ENCODE results near the gene NDUFAF3.

NDUFAF3 gene

DNA sequence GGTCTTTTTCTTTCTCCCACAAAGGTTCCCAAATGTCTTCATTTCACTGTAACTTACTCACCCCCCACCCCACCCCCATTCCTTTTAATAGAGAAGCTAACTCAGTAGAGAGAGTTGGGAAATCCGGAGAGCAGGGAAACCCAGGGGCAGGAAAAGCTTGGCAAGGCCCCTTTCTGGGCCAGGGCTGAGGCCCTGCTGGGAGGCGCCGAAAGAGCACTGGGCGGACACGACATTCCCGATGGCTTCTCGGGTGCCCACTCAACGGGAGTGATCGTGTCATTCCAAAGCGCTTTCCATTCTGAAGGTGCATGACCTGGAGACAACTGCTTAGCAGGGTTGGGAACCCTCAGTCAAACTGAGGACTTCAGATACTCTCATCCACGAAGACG, 2.0 kb upstream of the NDUFAF3 start:
- DNase-seq = no peak

DNA sequence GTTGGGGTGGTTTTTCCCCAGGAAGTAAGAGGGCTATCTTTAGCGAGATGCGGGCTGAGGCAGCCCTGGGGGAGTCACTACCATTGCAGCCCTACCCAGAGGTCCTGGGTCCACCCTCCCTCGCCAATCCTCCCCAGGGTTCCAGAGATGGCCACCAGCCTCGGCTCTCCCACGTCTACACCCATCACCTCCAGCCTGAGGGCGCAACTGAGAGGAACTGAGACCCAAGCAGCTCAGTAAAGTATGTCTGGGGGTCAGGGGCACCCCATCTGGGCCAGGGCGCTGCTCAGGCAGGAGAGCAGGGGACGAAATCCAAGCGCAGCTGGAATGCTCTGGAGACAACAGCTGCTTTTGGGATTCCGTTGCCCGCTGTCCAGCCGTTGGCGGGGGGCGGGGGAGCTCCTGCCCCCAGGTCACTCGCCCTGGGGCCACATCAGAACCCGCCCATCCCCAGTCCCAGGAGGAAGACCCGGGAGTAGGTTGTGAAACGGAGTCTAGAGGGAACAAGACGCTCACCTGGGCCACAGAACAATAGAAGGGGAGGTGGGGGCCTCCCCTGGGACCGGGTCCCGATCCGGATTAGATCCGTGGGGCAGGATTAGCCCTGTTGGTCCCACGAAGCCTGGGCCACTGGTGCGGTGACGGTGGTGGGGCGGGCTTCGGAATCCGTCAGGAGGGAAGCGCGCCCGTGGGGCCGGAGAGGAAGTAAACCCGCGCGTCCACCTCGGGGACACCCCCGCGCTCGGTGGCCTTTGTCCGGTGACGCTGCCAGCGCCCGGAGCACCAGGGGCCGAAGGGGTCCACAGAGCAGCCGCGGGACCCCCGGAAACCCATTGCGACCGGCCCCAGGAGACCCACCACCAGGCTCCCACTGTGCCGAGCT, 1.4 kb upstream of the NDUFAF3 start:
- peak; percentile 62 for DNase-seq

DNA sequence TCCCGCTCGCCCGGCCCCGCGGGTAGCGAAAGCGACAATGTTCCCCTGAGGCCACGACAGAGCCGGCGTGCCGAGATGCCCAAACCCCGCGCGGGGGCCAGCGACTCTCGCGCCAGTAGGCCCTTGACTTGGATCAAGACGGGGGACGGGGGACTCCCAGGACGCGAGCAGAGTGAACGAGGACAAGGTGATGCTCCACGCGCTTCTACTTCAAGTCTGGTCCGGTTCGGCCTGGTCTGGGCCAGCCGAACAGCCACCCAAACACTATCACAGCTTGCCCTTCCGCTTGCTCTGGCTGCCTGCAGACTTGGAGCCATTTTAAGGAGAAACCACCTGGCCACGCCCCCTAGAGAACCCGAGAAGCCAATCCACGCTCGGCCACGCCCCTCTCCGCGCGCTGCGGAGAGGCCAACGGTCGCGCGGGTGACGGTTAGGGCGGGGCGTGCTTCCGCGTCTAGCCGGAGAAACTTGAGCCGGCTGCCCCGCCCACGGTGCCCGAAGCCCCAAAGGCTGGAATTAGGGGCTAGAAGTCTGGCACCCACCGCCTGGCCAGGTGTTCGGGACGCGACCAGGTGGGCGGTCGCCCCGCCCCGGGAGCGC, 608 bp upstream of the NDUFAF3 start:
- DNase-seq = peak; percentile 98

DNA sequence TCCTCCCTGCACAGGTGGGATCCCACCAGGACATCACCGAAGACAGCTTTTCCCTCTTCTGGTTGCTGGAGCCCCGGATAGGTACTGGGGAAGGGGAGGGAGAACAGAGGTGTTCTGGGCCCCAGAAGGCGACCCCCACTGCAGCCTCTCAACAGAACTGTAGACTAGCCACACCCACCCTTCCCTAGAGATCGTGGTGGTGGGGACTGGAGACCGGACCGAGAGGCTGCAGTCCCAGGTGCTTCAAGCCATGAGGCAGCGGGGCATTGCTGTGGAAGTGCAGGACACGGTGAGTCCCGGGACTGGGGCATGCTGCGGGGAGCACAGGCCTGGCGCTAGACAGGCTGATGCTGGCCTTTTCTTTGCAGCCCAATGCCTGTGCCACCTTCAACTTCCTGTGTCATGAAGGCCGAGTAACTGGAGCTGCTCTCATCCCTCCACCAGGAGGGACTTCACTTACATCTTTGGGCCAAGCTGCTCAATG, 809 bp downstream of the NDUFAF3 start:
- no peak for DNase-seq

DNA sequence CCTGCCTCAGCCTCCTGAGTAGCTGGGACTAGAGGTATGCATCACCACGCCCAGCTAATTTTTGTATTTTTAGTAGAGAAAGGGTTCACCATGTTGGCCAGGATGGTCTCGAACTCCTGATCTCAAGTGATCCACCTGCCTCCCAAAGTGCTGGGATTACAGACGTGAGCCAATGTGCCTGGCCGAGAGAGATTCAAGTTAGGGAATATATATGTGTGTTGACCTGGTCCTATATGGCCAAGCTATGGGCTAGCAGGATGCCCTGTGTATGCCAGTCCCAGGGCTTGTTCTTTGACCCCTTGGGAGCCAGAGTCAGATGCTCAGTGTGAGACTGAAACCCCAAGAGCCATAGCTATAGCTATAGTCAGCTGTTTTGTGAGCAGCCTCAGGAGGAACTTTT, 1.9 kb downstream of the NDUFAF3 start:
- DNase-seq = no peak

DNA sequence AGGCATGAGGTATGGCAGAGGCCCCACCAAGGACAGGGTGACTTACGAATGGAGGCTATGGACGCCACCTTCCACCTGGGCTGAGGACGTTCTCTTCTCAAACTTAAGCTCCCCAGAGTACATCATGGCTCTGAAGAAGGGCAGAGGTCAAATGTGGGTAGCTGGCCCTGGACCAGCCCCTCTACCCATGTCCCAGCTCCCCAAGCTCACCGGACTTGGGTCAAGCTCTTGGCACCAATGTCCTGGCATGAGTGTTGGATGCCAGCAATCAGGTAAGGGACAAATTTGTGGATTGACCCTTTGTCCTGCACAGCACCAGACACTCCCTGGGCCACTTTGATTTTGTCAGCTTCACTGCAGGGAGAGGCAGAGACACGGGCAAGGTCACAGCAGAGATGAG, 2.5 kb downstream of the NDUFAF3 start:
- no peak for DNase-seq

DNA sequence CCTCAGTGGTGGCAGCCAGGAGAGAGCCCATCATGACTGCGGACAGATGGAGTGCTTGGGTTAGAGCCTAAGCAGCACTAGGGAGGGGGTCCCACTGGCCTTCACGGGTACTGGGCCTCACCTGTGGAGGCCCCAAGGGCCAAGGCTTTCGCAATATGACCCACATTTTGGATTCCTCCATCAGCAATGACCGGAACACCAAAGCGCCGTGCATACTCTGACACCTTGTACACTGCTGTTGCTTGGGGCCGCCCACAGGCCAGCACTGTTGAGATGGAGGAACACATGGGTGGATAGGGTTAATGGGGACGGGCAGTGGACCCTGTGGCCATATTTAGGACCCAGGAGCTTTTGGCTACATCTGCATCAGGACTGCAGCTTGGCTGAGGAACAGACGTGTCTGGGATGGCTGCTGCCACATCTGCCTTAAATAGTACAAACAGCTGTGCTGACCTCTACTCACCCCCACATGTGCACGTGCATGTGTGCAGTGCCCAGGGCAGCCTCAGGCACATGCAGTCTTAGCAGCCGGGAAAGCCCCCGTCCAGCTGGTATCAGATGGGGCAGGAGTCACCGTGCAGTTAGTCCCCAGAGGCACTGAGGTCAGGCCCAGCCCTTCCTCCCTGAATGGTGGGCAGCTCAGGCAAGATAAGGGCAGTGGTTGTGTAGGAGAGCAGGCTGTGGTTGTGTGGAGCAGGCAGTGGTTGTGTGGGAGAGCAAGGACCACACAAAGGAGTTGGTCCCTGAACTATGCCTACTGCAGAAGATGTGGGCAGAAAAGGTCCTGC, 3.3 kb downstream of the NDUFAF3 start:
- DNase-seq = no peak

DNA sequence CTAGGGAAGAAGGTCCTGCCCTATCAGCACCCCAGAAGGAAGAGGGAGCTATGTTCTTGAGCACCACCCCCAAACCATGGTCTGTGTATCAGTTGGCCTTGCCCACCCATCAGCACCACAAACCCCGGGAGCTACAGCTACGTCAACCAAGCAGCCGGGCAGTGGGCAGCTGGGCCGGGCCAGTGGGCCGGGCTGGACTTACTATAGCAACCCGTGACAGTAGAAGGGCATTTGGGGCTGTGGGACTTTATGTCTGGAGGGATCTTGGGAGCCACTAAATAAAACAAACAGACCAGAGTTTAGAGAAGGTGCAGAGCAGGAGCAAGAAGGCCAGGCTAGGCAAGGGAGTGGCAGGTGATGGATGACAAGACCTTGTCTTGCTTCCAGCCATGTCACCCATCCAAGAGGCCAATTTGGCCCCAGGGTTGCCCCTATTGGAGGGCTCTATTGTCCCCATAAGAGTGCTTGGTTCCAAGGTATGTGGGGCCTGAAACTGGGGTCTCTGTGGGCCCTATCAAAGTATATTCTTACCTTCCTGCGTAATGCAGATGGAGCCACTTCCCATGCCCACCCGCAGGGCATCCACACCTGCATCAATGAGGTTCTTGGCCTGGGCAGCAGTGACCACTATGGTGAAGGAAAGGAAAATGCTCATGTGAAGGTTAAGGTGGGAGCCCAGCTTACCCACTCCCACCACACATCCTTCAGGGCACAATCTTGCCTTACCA, 4.0 kb downstream of the NDUFAF3 start:
- no peak for DNase-seq

DNA sequence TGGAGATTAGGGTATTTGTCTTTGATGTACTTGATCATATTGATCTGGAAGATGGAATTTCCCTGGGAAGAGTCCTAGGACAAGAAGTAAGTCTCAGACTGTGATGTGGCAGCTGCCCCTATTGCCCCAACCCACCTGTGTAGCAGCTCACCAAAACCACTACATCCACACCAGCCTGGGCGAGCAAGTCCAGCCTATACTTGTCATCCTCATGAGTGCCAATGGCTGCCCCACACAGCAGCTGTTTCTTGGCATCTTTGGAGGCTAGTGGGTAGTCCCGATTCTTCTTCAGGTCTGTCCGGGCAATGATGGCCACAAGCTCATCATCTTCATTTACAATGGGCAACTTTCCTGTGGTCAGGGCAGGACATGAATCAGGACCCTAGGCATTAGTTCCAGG, 4.6 kb downstream of the NDUFAF3 start:
- DNase-seq = no peak

DNA sequence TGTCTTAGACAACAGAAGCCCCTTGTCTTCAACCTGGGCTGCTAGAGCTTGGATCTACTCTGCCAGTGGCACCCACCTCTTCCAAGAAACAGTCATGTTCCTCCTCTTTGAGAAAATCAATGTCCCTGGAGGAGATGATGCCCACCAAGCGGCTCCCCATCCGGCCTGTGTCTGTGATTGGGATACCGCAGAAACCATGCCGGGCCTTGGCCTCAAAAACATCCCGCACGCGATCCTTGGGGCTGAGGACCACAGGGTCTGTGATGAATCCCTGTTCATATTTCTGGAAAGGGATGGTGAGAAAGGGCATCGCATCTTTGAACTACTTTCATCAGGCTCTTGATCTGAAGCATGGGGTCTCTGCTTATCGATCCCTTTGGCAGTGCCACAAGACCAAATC, 5.7 kb downstream of the NDUFAF3 start:
- DNase-seq = no peak

DNA sequence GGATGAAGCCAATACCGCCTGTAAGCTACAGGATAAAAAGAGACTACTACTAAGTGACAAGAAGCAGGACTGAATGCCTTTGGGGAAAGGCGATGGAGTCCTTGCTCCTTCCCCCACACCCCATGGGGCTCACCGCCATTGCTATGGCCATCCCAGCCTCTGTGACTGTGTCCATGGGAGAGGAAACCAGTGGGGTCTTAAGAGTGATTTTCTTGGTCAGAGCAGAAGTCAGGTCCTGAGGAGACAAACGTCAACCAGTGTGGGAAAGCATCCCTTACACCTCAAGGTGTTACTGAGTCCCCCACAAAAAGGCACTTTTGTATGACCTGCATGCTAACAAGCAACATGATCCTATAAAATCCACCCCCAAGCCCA, 6.4 kb downstream of the NDUFAF3 start:
- no peak for DNase-seq

DNA sequence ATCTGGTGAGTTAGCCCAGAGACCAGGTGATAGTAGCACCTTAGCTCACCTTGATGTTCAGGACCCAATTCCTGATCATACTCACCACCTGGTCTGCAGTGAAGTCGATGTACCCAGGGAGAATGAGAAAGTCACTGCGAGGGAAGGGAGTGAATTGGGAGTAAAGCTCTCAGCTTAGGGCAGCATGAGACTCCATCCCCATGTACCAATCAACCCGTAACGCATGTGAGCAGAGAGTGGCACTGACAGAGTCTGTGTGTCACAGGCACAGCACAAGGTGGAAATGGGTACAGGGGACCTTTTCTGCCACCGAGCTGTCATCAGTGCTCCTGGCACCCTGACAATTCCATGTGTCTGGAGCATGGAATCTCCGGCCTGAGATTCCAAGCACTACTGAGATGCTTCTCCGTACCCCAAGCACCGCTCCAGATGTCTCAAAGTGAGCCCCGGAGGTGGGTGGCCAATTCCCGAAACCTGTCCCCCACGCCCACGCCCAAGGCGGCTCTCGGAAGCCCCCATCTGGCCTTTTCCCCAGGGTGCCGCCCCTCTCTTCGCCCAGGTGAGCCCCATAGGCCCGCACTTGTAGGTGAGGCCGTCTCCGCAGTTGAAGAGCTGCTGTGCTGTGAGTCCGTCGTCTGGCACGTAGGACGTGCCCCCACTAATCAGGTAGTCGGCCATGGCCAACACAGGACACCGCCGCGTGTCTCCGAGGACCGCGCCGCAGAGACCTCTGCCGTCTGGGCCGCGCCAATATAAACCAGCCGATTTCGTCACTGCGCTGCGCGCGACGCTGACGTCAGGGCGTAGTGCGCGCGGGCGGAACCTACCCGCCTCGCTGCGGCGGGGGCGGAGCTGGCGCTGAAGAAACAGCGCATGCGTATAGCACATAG, 7.0 kb downstream of the NDUFAF3 start, which contains the start of gene IMPDH2:
Gene IMPDH2, minus strand, starts transcription at position 726 of the 890 bp plus-strand sequence. Its CDS starts 48 bp downstream, at position 678.
- peak; percentile 94 for DNase-seq

DNA sequence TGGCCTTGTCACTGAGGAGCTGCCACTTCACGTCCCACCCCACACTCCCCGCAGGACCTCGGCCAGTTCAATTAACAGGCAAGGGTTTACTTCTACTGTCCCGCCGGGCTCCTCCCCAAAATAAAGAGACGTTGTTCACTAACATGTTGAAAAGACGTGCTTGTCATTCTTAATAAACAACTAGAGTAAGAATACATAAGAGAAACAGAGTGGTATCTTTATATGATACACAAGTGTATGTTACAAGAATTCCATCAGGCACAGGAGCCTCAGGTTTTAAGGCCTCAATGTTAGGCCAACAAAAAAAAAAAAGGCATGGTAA, 7.6 kb downstream of the NDUFAF3 start:
- no peak for DNase-seq

DNA sequence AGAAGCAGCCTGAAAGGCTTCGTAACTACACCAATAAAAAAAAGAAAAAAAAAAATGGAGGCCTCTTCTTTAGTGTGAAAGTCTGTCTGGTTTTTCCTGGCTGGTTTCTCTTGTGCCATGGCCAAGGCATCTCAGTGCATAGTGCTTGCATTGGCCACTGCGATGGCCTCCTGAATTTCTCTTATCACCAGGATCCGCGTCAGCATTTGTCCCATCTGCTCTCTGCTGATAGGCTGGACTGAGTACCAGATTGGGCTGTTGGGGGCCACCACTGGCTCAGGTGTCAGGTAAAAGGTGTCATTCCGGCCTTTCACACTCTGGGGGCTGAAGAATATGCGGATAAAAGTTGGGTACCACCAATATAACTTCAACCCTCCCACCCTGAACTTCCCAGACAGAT, 8.4 kb downstream of the NDUFAF3 start:
- no peak for DNase-seq

DNA sequence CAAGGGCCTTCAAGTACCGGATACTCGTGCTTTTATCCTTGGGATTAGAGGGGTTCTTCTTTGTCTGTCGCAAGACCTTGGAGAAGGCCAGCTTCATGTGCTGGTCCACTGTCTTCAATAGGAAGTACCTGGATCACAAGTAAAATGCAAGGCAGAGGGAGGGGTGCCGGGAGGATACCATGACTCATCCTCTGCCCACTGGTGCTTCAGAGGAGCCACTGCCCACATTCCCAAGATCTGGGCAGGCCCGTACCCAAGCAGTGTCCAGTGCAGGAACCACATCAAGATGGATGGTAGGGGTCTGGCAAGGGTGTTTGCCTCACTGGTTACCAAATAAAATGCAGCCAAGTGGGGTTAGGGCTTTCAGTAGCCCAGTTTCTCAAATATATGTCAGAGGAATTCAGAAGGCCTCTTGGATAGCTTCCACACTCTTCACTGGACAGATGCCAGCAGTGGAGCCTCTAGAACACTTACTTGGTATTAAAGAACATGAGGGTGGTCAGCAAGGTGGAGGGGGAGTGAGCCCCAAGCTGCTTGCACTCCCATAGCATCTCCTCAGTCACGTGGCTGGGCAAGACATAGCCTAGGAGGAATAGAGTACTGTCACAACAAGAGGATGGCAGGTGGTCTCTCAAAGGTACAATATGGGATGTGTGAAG, 10.9 kb downstream of the NDUFAF3 start:
- no peak for DNase-seq

DNA sequence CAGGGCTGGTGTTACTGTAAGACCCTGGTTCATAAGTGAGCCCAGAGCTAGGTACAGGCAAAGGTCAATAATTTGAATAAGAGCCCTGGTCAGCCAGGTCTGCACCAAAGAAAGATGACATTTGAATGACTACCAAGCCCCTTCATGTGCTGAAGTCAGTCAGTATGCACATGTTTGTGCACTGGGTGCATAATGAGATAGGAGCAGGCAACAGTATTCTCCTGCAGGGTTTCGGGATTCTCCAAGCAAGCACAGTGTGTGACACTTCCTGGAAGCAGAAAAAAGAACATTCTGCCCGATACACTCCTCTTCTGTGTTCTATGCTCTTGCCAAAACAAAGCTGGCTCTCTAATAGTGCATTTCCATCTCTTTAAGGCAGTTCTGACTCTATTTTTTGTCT, 12.7 kb downstream of the NDUFAF3 start:
- no peak for DNase-seq

DNA sequence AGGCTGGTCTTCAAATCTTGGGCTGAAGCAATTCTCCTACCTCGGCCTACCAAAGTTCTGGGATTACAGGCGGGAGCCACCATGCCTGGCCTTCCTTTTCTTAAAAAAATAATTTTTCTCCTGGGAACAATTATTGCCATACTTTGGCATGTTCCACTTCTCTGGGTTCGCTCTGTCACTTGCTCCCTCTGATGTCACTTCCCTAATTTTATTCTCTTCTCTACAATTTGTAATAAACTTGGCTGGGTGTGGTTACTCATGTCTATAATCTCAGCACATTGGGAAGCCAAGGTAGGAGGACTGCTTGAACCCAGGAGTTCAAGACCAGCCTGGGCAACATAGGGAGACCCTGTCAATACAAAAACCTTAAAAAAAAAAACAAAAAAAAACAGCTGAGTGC, 13.4 kb downstream of the NDUFAF3 start:
- DNase-seq = no peak

DNA sequence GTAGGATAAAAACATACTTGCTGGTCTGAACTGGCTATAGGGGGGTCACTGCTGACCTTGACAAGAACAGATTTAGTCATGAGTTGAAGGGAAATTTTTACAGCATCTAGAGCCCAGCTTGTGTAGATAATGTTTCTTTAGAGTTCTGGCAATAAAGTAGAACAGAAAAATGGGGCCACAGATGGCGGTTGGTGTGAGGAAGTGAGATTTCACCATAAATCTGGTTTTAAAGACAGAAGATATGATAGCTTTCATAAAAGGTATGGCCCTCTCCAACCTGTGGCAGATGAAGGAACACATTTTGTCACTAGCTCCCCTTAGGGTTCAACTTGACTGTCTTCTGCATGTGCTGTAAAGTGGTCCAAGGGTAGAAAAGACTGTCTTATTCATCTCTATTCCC, 31.6 kb downstream of the NDUFAF3 start:
- no peak for DNase-seq

DNA sequence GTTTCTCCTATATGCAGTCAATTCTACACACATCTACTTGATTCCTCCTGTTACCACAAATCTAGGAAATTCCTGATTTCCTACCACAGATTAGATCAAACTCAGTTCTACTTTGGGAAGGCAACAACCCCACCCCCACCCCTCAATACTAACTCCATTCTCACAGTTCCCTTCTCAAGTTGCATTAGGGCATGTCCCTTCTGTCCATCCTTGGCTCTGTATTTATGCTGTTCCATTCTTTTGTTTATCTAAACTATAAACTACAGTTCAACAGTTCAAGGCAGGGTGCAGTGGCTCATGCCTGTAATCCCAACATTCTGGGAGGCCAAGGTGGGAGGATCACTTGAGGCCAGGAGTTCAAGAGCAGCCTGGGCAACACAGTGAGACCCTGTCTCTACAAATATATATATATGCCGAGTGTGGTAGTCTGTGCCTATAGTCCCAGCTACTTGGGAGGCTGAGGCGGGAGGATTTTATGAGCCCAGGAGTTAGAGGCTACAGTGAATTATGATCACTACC, 32.5 kb downstream of the NDUFAF3 start:
- DNase-seq = no peak

DNA sequence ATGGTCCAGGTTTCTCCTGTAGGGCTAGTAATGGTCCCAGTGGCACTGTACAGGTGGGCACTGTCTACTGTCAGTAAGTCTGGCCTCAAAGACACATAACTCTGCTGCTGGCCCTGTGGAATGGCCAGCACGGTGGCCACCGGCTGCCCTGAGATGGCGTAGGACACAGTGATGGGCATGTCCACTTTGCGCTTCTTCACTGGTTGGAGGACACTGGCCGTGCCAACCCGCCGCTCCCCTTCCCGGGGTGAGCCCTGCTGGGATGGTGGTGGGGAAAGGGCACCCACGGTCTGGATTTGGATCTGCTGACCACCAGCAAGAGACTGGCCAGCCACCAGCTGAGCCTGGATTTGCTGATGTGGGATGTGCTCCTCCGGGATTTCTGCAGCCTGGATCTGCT, 35.3 kb downstream of the NDUFAF3 start:
- no peak for DNase-seq

DNA sequence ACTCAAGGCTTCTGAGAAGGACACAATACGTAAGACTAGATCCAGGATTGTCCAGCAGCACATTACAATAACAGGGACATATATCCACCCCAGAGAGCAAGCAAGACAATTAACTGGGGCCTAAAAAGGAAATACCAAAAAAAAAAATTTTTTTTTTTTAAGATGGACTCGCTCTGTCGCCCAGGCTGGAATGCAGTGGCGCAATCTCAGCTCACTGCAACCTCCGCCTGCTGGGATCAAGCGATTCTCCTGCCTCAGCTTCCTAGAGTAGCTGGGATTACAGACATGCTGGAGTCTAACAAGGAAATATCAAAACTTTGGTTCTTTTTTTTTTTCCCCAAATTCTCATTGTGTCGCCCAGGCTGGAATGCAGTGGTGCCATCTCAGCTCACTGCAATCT, 36.1 kb downstream of the NDUFAF3 start:
- no peak for DNase-seq
